COR-L47 (cell line): ENCODE results near the gene TARS2.
A peak's percentile ranks its signal among the peaks of the same experiment; 100 is the strongest.

Experiments used
- DNase-seq: peaks from one replicate; lab custom pipeline; 2025; lab: John Stamatoyannopoulos, UW

The TARS2 gene, protein sequence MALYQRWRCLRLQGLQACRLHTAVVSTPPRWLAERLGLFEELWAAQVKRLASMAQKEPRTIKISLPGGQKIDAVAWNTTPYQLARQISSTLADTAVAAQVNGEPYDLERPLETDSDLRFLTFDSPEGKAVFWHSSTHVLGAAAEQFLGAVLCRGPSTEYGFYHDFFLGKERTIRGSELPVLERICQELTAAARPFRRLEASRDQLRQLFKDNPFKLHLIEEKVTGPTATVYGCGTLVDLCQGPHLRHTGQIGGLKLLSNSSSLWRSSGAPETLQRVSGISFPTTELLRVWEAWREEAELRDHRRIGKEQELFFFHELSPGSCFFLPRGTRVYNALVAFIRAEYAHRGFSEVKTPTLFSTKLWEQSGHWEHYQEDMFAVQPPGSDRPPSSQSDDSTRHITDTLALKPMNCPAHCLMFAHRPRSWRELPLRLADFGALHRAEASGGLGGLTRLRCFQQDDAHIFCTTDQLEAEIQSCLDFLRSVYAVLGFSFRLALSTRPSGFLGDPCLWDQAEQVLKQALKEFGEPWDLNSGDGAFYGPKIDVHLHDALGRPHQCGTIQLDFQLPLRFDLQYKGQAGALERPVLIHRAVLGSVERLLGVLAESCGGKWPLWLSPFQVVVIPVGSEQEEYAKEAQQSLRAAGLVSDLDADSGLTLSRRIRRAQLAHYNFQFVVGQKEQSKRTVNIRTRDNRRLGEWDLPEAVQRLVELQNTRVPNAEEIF

DNA sequence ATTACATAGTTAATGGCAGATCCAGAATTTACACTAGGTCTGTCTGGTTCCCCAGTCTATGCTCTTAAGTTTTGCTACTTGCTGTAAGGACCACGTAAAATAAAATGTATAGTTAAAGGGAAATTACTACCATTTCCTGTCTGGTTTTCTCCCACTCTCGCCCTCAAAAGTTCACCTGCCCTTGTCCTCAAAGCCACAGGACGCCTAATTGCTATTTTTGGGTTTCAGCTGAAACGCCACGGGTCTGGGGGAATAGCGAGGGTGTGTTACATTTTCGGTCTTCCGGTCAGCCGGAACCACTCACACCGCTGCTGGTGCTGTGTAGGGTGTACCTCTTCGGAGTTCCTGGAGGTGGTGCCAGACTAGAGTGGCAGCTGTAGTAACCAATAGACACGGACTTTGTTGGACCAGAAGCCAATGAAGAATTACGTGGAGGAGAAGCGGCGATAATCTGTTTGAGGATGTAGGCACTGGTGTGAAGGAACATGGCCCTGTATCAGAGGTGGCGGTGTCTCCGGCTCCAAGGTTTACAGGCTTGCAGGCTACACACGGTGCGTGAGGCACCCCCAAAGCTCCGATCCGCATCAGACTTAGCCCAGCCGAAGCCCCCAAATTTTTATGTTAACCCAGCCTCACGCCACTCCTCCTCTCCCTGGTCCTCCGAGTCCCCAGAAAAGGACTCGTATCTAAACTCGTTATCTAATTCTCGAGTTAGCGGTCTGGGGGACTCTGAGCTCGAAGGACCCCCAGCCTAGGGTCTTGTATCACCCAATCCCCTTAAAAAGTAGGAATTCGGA lies at the start of gene TARS2:
TARS2 (plus strand) TSS at position 454 of the 797 bp plus-strand sequence; CDS start at position 486, 32 bp downstream.
- DNase-seq = peak; percentile 96

- no peak for DNase-seq
Measured at GRCh38 chr1:150441121-150441520, 46.1 kb upstream of the TARS2 start.

- DNase-seq = no peak
Measured at GRCh38 chr1:150444232-150444631, 43.0 kb upstream of the TARS2 start.

- no peak for DNase-seq
Measured at GRCh38 chr1:150456146-150456647, 31.0 kb upstream of the TARS2 start.

DNA sequence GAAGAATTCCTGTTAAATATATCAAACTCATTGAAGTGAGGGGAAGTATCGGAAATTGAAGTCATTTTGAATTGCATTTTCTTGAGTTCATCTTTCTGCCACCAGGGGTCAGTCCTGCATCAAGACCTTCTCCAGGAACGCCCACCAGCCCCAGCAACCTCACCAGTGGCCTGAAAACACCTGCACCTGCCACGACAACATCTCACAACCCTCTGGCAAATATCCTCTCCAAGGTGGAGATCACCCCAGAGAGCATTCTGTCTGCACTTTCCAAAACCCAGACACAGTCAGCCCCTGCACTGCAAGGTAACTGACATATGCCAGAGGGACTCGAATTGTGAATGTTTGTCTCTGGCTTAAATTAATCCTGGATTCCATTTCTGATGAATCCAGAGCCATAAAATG lies 22.8 kb upstream of the TARS2 start:
- DNase-seq = peak; percentile 54

GRCh38 chr1:150466964-150467363 lies 20.3 kb upstream of the TARS2 start:
- no peak for DNase-seq

DNA sequence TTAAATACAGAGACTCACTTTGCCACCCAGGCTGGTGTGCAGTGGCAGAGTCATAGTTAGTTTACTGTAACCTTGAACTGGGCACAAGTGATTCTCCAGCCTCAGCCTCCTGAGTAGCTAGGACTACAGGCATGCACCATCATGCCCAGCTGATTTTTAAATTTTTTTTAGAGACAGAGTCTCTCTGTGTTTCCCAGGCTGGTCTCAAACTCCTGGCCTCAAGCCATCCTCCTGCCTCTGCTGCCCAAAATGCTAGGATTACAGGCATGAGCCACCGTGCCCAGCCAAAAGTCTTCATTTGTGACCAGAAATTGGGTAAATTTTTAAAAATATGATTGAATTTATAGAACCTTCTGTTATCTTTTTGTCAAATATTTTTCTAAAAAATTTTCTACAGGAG lies 17.9 kb upstream of the TARS2 start:
- no peak for DNase-seq

DNA sequence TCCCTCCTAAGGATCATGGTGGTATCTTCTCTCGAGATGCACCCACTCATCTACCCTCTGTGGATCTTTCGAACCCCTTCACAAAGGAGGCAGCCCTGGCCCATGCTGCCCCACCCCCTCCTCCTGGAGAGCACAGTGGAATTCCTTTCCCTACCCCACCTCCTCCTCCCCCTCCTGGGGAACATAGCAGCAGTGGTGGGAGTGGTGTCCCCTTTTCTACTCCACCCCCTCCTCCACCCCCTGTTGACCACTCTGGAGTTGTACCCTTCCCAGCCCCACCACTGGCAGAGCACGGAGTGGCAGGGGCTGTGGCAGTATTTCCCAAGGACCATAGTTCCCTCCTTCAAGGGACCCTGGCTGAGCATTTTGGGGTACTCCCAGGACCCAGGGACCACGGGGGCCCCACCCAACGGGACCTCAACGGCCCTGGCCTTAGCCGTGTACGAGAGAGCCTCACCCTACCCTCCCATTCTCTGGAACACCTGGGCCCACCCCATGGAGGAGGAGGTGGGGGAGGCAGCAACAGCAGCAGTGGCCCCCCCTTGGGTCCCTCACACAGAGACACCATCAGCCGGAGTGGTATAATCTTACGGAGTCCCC lies 14.5 kb upstream of the TARS2 start:
- no peak for DNase-seq

DNA sequence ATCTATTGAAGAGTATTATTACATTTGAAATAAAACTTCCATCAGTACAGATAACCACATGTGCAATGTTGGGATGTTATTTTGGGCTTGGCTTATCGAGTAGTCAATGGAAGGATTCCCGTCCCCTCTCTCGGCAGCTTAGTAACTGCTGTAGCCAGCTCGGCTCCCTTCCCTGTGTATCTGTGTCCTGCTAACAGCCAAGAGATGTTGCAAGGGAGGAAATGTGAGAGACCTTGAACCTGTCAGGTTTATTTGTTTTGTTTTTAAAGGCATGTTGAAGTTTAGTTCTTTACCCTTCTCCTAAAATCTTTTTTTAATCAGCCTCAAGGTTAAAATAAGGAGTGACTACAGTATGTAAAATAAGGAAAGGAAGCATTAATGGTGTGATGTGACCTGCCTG lies 13.6 kb upstream of the TARS2 start:
- DNase-seq = no peak

GRCh38 chr1:150474869-150475268 lies 12.3 kb upstream of the TARS2 start:
- DNase-seq = no peak

- no peak for DNase-seq
Measured at GRCh38 chr1:150476754-150477153, 10.5 kb upstream of the TARS2 start.

DNA sequence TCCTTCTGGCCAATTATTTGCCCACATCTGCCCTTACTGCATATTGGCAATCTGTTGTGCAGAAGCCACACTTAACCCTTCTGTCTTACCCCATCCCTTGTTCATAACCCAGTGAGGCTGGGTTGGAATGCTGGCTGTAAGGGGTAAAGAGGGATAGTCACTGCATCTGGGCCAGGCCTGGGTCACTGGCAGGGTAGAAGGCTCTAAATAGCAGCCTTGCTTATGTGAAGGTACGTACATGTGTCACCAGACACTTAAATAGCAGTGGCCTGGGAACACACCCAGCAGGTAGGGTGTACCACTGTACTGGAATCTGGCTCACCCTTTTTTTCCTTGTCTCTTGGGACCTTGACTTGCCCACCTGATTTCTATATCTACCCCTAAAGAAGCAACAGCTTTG lies 9.9 kb upstream of the TARS2 start:
- no peak for DNase-seq

GRCh38 chr1:150477733-150478132 lies 9.5 kb upstream of the TARS2 start:
- no peak for DNase-seq

DNA sequence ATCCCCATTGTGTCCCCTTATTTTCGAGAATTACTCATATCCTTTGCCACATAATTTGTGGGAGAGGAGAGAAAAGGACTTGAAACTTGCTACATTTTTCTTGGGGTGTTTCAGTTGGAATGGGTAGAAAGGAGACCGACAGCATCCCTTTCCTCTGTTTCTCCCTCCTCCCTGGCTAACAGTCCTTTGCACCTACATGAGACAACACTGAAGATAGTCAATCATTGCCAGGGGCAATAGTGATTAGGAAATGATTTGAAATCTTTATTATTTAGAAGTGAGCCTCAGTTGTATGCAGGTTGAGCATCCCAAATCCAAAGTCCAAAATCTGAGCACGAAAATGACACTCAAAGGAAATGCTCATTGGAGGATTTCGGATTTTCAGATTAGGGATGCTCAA lies 7.8 kb upstream of the TARS2 start:
- DNase-seq = no peak

DNA sequence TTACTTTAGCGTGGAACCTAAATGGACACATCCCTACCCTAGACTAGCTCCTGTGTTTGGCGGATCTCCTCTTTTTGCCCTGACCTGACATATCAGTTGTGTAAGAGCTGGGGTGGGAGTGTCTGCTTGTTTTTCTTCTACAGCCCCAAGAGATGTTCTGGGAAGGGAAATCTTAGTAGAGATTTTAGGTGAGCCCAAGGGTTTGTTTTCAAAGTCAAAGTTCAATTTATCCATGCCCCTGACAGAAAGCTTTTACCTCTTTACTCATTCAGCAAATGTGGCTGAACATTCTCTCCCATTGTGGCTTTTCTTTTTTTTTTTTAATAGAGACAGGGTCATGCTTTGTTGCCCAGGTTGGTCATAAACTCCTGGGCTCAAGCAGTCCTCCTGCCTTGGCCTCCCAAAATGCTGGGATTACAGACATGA lies 7.3 kb upstream of the TARS2 start:
- DNase-seq = no peak

DNA sequence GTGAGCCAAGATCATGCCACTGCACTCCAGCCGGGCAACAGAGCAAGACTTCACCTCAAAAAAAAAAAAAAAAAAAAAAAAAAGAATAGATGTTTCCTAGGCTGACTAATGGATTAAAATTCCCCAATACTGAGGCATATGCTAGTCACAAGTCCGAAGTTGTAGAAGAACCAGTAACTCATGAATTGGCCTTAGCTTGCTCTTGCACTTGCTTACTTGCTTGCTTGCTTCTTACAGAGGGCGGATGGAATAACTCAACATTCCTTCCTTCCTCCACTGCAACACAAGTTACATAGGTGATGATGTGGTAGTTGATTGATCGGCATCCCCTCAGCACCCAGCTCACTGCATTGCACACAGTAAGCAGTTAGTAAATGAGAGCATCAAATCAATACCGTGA lies 2.8 kb upstream of the TARS2 start:
- no peak for DNase-seq

- DNase-seq = peak; percentile 24
Measured at GRCh38 chr1:150484861-150485260, 2.4 kb upstream of the TARS2 start.

GRCh38 chr1:150487763-150488115 lies 520 bp downstream of the TARS2 start:
- no peak for DNase-seq

DNA sequence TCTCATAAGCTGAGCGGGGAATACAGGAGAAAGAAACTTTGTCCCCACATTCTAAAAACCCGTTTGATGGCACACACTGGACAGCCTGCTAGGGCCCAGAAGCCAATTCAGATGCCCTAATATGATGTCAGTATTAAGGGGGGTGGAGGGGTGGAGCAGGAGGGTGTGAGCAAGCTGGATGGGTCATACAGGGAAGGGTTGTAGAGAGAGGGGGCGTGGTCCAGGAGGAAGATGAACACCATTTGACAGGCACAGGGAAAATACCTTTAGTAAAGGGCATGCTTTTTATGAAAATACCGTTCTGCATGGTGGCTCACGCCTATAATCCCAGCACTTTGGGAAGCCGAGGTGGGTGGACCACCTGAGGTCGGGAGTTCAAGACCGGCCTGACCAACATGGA lies 6.0 kb downstream of the TARS2 start:
- no peak for DNase-seq

- DNase-seq = no peak
Measured at GRCh38 chr1:150498342-150498741, 11.1 kb downstream of the TARS2 start.

GRCh38 chr1:150505431-150505830 lies 18.2 kb downstream of the TARS2 start:
- no peak for DNase-seq
